Bronchial epithelial cell (primary cell): ENCODE results near the gene CFAP65. TPM values are rescaled to one million over a fixed set of nuclear protein-coding genes. Genes with fewer than 3 reads are reported as not detected.
A peak's percentile ranks its signal among the peaks of the same experiment; 100 is the strongest.

Experiments used
- DNase-seq: peaks from one replicate; pipeline ENCODE4 v3.0.0-alpha.2; 2010; ENCODE audit warnings: low read depth
- FAIRE-seq: peaks from 2 replicates; lab custom pipeline; 2011; peaks lifted over from hg19 to GRCh38; lab: Jason Lieb, UNC
- H3K27me3 ChIP-seq: 2 replicates; pipeline ENCODE4 v1.5.1; 2011; ENCODE audit warnings: low read length; ENCODE audit not compliant: control insufficient read depth, insufficient read depth
- H3K36me3 ChIP-seq: 2 replicates; pipeline ENCODE4 v1.5.1; 2011; ENCODE audit warnings: low read length; ENCODE audit not compliant: control insufficient read depth, insufficient read depth
- H3K4me3 ChIP-seq: 2 replicates; pipeline ENCODE4 v1.5.1; 2011; ENCODE audit warnings: mild to moderate bottlenecking, low read depth, low read length, control low read depth
- total RNA-seq: library from RNA; depleted of rRNA; stranded (reverse); fragments of >200 nt; gene quantifications from 2 replicates; pipeline ENCODE4 v1.2.1, GENCODE V29; 2014
- TF ChIP-seq, protein P1 (sequence below): IDR thresholded peaks from 2 replicates; pipeline ENCODE4 v1.5.1; 2011; ENCODE audit warnings: mild to moderate bottlenecking, moderate library complexity, low read length, control low read depth, inconsistent platforms; ENCODE audit not compliant: insufficient read depth, severe bottlenecking

Gene CFAP65
- total RNA-seq, 1 donor from 2014 or later, result not detected

DNA sequence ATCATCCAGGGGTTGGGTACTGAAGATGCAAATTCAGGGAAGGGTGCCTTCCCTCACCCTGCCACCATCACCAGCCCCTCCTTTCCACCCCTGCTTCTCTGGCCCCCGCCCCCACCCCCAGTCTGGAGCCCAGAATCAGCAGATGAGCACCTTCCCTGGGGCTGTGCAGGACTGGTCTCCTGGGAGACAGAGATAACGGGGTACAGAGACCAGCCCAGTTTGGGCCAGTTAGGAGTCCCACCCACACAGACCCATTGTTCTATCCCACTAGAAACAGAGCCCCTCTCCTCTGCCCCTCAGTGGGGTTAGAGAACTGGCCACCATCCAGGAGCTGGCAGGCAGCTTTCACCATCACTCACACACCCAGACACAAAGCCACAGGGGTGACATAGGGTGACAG lies 43.6 kb downstream of the CFAP65 start:
- Histone ChIP-seq H3K36me3 (no peaks in the 10 kb centered on the region), H3K27me3 (peaks cover 25% of the 10 kb centered on the region), H3K4me3 (no peak overlapping the region)
- DNase-seq, result no peak
- FAIRE-seq, result no peak
- TF ChIP-seq, protein P1, sequence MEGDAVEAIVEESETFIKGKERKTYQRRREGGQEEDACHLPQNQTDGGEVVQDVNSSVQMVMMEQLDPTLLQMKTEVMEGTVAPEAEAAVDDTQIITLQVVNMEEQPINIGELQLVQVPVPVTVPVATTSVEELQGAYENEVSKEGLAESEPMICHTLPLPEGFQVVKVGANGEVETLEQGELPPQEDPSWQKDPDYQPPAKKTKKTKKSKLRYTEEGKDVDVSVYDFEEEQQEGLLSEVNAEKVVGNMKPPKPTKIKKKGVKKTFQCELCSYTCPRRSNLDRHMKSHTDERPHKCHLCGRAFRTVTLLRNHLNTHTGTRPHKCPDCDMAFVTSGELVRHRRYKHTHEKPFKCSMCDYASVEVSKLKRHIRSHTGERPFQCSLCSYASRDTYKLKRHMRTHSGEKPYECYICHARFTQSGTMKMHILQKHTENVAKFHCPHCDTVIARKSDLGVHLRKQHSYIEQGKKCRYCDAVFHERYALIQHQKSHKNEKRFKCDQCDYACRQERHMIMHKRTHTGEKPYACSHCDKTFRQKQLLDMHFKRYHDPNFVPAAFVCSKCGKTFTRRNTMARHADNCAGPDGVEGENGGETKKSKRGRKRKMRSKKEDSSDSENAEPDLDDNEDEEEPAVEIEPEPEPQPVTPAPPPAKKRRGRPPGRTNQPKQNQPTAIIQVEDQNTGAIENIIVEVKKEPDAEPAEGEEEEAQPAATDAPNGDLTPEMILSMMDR, result no peak

DNA sequence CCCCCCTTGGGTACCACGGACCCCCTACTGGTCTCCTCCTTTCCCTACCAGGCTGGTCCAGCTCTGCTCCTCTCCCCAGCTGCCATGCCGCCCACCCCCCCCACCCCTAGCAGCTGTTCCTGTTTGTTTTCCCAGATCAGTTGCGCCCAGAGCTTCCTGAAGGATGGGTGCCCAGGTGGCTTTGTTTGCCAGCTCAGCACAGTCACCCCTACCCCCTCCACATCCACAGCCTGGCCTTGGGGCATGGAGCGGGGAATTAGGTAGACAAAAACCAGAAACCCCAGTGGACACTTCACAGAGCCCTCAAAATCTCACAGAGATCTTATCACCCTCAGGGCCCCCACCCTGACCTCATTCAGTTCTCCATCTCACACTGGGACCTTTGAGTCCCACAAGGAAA lies 44.4 kb downstream of the CFAP65 start:
- DNase-seq (no peak), FAIRE-seq (no peak)
- H3K4me3 ChIP-seq, result no peak overlapping the region
- peaks cover 29% of the 10 kb centered on the region for H3K27me3 ChIP-seq
- H3K36me3 ChIP-seq, result no peaks in the 10 kb centered on the region
- TF ChIP-seq, protein P1, result no peak

GRCh38 chr2:218995972-218996711 lies 45.2 kb downstream of the CFAP65 start:
- Histone ChIP-seq H3K4me3 (peak overlapping the region; percentile 28), H3K27me3 (peaks cover 37% of the 10 kb centered on the region), H3K36me3 (no peaks in the 10 kb centered on the region)
- peak; percentile 58 for DNase-seq
- TF ChIP-seq, protein P1, result peak; percentile 91
- peak; percentile 89 for FAIRE-seq

DNA sequence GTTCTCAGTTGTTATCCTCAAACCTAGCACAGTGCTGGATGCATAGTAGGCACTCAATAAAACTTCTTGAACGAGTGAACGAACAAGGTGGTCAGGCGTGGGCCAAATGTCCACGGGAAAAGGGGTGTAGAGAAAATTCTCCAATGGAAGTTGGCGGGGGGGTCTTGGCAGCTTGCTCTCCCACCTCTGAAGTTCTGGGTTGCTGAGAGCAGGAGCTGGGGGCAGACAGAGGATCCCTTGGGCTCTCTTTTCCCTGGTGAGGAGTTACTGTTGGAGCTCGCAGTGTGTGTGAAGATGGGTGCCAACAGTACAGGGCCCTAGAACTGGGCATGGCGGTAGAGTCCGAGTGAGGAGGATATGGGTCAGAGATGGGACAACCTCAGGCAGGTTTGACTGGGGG lies 45.8 kb downstream of the CFAP65 start:
- Histone ChIP-seq H3K27me3 (peaks cover 41% of the 10 kb centered on the region), H3K4me3 (no peak overlapping the region), H3K36me3 (no peaks in the 10 kb centered on the region)
- DNase-seq (no peak), FAIRE-seq (no peak)
- TF ChIP-seq, protein P1, result no peak

GRCh38 chr2:218993345-218994315 lies 47.7 kb downstream of the CFAP65 start, which contains the start of gene CRYBA2:
TSS of gene CRYBA2 (minus strand) at chr2:218993422. CDS start at chr2:218993176, 246 bp downstream.
- TF ChIP-seq, protein P1, result peak; percentile 10
- Histone ChIP-seq H3K4me3 (peak within 1 kb of the TSS; percentile 17), H3K27me3 (peaks cover 55% of the 10 kb centered on the region), H3K36me3 (no peaks in the 10 kb centered on the region)
- peak; percentile 16 for DNase-seq
- FAIRE-seq, result no peak
